Measurements from ENCODE around the gene KRTAP1-3.

Gene KRTAP1-3

DNA sequence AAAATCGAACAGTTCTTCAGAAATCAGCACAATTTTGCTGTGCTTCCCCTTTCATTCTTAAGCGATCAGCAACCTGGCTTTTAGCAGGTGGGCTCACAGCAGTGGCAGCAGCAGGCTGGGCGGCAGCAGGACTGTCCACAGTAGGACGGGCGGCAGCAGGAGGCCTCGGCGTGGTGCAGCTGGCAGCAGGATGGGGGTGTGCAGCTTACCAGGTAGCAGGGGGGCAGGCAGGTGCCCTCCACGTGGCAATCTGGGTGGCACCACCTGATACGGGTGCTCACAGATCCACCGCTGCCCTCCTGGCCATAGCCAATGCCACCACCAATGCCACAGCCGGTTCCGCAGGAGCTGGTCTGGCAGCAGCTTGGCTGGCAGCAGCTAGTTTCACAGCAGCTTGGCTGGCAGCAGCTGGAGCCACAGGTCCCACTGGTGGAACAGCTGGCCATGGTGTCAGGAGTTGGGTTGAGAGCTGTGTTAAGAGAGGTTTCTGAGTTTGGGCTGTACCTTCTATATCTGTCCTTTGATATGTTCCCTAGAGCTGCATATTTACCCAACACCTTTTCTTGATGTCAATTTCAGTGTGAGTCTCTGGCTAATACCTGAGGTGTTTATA is 4.9 kb downstream of the KRTAP1-3 start, which contains the start of gene KRTAP1-4:
TSS of gene KRTAP1-4 (minus strand) at position 563 of the 613 bp plus-strand sequence. CDS start at position 446, 117 bp downstream.
- no peaks in the 10 kb centered on the region for H3K9me3 ChIP-seq (ENCODE audit: control insufficient read depth in 2 of 2, low read length in 2 of 2)
- H3K27me3 ChIP-seq (ENCODE audit: control insufficient read depth in 2 of 2, insufficient read depth in 2 of 2, low read length in 2 of 2): no peaks in the 10 kb centered on the region
- no peak within 1 kb of the TSS for H3K27ac ChIP-seq (ENCODE audit: low read depth in 2 of 2, low read length in 2 of 2)
- no peak within 1 kb of the TSS for H3K9ac ChIP-seq (ENCODE audit: low read depth in 1 of 2, low read length in 2 of 2)
- H3K4me3 ChIP-seq (ENCODE audit: low read length in 2 of 2): no peak within 1 kb of the TSS
- no peaks in the 10 kb centered on the region for H3K36me3 ChIP-seq (ENCODE audit: control insufficient read depth in 2 of 2, insufficient read depth in 2 of 2, low read length in 2 of 2)
- no peaks in the 10 kb centered on the region for H3K4me1 ChIP-seq (ENCODE audit: control insufficient read depth in 2 of 2, insufficient read depth in 2 of 2, low read length in 2 of 2)

DNA sequence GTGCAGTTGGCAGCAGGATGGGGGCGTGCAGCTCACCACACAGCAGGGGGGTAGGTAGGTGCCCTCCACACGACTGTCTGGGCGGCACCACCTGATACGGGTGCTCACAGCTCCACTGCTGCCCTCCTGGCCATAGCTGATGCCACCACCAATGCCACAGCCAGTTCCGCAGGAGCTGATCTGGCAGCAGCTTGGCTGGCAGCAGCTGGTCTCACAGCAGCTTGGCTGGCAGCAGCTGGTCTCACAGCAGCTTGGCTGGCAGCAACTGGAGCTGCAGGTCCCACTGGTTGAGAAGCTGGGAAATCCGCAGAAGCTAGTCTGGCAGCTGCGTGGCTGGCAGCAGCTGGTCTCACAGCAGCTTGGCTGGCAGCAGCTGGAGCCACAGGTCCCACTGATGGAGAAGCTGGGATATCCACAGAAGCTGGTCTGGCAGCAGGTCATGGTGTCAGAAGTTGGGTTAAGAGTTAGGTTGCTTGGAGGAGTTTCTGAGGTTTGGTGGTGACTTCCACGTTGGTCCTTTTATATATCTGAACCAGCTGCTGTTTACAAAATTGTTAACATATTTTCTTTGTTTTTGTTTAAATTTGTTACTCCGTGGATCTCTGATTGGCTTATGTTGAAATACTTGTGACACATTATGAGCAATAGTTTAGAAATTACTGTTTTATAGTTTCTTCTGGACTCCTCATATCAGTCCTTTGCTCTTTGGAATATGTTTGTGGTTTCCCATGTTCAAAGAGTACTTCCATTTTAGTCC is 7.8 kb downstream of the KRTAP1-3 start, which contains the start of gene KRTAP1-5:
TSS of gene KRTAP1-5 (minus strand) at position 494 of the 757 bp plus-strand sequence. CDS start at position 441, 53 bp downstream.
- no peak within 1 kb of the TSS for H3K9ac ChIP-seq (ENCODE audit: low read depth in 1 of 2, low read length in 2 of 2)
- no peaks in the 10 kb centered on the region for H3K27me3 ChIP-seq (ENCODE audit: control insufficient read depth in 2 of 2, insufficient read depth in 2 of 2, low read length in 2 of 2)
- no peaks in the 10 kb centered on the region for H3K9me3 ChIP-seq (ENCODE audit: control insufficient read depth in 2 of 2, low read length in 2 of 2)
- H3K4me3 ChIP-seq (ENCODE audit: low read length in 2 of 2): no peak within 1 kb of the TSS
- no peaks in the 10 kb centered on the region for H3K4me1 ChIP-seq (ENCODE audit: control insufficient read depth in 2 of 2, insufficient read depth in 2 of 2, low read length in 2 of 2)
- no peak within 1 kb of the TSS for H3K27ac ChIP-seq (ENCODE audit: low read depth in 2 of 2, low read length in 2 of 2)
- H3K36me3 ChIP-seq (ENCODE audit: control insufficient read depth in 2 of 2, insufficient read depth in 2 of 2, low read length in 2 of 2): no peaks in the 10 kb centered on the region

DNA sequence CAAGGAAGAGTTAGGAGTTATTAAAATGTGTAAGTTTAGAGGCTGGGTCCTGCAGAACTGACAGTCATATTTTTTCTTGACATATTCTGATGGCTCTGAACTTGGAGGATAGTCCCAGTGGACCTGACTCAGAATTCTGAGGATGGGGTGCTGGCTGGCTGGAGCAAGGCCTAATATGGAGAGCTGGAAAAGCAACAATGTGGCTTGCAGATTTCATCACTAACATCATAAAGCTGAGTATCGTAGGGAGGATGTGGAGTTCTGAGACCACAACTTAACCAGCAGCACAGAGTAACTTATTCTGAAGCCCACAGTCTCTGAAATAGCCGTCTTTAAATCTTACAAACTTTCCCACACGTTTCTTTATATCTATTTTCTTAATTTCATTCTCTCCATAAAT is 10.0 kb downstream of the KRTAP1-3 start:
- no peak overlapping the region for H3K9ac ChIP-seq (ENCODE audit: low read depth in 1 of 2, low read length in 2 of 2)
- H3K4me3 ChIP-seq (ENCODE audit: low read length in 2 of 2): no peak overlapping the region
- H3K27ac ChIP-seq (ENCODE audit: low read depth in 2 of 2, low read length in 2 of 2): no peak overlapping the region
- H3K36me3 ChIP-seq (ENCODE audit: control insufficient read depth in 2 of 2, insufficient read depth in 2 of 2, low read length in 2 of 2): no peaks in the 10 kb centered on the region
- H3K27me3 ChIP-seq (ENCODE audit: control insufficient read depth in 2 of 2, insufficient read depth in 2 of 2, low read length in 2 of 2): no peaks in the 10 kb centered on the region
- no peaks in the 10 kb centered on the region for H3K4me1 ChIP-seq (ENCODE audit: control insufficient read depth in 2 of 2, insufficient read depth in 2 of 2, low read length in 2 of 2)
- H3K9me3 ChIP-seq (ENCODE audit: control insufficient read depth in 2 of 2, low read length in 2 of 2): no peaks in the 10 kb centered on the region

DNA sequence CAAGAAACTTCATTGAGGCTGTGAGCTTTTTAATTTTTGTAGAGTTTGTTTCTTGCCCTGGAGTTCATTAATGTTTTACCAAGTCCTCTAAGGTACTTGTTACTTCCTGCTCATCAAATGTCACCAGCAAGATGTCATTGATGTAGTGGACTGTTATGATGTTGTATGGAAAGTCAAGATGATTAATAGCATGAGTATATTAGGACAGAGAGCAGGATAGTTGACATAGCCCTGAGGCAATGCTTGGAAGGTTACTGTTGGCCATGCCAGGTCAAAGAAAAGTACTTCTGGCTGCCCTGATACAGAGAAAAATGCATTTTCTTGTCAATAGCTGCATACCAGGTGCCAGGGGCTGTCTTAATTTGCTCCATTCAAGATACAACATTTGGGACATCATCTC is 14.3 kb downstream of the KRTAP1-3 start:
- no peaks in the 10 kb centered on the region for H3K27me3 ChIP-seq (ENCODE audit: control insufficient read depth in 2 of 2, insufficient read depth in 2 of 2, low read length in 2 of 2)
- H3K9ac ChIP-seq (ENCODE audit: low read depth in 1 of 2, low read length in 2 of 2): no peak overlapping the region
- no peaks in the 10 kb centered on the region for H3K4me1 ChIP-seq (ENCODE audit: control insufficient read depth in 2 of 2, insufficient read depth in 2 of 2, low read length in 2 of 2)
- H3K4me3 ChIP-seq (ENCODE audit: low read length in 2 of 2): no peak overlapping the region
- no peak overlapping the region for H3K27ac ChIP-seq (ENCODE audit: low read depth in 2 of 2, low read length in 2 of 2)
- no peaks in the 10 kb centered on the region for H3K36me3 ChIP-seq (ENCODE audit: control insufficient read depth in 2 of 2, insufficient read depth in 2 of 2, low read length in 2 of 2)
- no peaks in the 10 kb centered on the region for H3K9me3 ChIP-seq (ENCODE audit: control insufficient read depth in 2 of 2, low read length in 2 of 2)

DNA sequence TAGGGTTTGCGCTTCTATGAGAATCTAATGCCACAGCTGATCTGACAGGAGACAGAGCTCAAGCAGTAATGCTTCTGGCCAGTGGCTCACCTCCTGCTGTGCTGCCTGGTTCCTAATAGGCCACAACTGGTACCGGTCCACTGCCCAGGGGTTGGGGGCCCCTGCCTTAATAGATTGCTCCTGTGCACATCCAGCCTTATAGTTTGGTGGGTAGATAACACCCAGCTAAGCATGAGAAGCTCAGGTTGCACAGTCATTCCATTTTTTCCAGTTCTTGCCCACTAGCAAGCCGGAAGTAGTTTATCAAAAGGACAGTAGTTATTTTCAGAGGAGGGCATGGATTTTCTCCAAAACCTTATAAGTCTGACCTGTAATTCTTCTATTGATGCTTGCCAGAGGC is 15.3 kb downstream of the KRTAP1-3 start:
- H3K4me3 ChIP-seq (ENCODE audit: low read length in 2 of 2): no peak overlapping the region
- no peak overlapping the region for H3K9ac ChIP-seq (ENCODE audit: low read depth in 1 of 2, low read length in 2 of 2)
- no peak overlapping the region for H3K27ac ChIP-seq (ENCODE audit: low read depth in 2 of 2, low read length in 2 of 2)
- H3K9me3 ChIP-seq (ENCODE audit: control insufficient read depth in 2 of 2, low read length in 2 of 2): no peaks in the 10 kb centered on the region
- no peaks in the 10 kb centered on the region for H3K4me1 ChIP-seq (ENCODE audit: control insufficient read depth in 2 of 2, insufficient read depth in 2 of 2, low read length in 2 of 2)
- no peaks in the 10 kb centered on the region for H3K27me3 ChIP-seq (ENCODE audit: control insufficient read depth in 2 of 2, insufficient read depth in 2 of 2, low read length in 2 of 2)
- no peaks in the 10 kb centered on the region for H3K36me3 ChIP-seq (ENCODE audit: control insufficient read depth in 2 of 2, insufficient read depth in 2 of 2, low read length in 2 of 2)

DNA sequence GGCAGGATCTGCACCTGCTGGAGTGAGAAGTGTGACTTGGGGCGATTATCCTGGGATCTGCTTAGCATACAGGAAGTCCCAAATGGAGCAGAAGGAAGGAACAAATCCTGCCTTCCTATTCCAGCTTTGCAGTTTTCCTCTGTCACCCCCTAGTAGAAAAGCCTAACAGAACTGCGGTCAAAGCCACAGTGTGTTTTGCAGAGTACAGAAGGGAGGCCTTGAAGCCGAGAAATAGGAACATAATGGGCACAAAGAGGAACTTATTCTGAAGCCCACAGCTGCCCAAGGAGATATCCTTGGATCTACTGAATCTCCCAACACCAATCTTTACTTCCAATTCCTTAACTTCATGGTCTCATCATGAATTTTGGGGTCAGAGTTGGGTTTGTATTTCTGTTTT is 16.1 kb downstream of the KRTAP1-3 start:
- Histone ChIP-seq H3K9me3 (ENCODE audit: control insufficient read depth in 2 of 2, low read length in 2 of 2) (no peaks in the 10 kb centered on the region), H3K36me3 (ENCODE audit: control insufficient read depth in 2 of 2, insufficient read depth in 2 of 2, low read length in 2 of 2) (no peaks in the 10 kb centered on the region), H3K4me1 (ENCODE audit: control insufficient read depth in 2 of 2, insufficient read depth in 2 of 2, low read length in 2 of 2) (no peaks in the 10 kb centered on the region), H3K4me3 (ENCODE audit: low read length in 2 of 2) (no peak overlapping the region), H3K27ac (ENCODE audit: low read depth in 2 of 2, low read length in 2 of 2) (no peak overlapping the region), H3K27me3 (ENCODE audit: control insufficient read depth in 2 of 2, insufficient read depth in 2 of 2, low read length in 2 of 2) (no peaks in the 10 kb centered on the region), H3K9ac (ENCODE audit: low read depth in 1 of 2, low read length in 2 of 2) (no peak overlapping the region)

DNA sequence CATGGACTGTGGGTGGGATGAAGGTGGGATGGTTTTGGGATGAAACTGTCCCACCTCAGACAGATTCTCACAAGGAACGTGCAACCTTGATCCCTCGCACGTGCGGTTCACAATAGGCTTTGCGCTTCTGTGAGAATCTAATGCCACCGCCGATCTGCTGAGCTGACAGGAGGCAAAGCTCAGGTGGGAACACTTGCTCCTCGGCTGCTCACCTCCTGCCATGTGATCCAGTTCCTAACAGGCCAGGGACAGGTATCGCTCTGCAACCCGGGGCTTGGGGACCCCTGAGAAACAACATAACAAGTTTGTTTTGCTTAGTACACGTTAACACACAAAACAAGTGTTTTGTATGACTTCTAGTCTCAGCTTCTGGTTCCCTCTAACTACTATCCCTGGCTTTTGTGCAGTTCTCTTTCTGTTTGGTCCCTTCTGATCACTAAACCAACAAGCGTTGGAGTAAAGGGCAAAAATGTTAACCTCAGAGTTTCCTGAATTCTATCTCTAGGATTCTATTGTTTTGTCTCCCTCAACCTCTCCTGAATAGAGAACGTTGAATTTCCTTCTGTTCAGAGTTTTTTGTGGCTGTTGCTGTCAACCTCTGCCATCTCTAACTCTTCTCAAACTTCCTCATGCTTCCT is 18.0 kb downstream of the KRTAP1-3 start:
- H3K4me3 ChIP-seq (ENCODE audit: low read length in 2 of 2): no peak overlapping the region
- H3K9ac ChIP-seq (ENCODE audit: low read depth in 1 of 2, low read length in 2 of 2): no peak overlapping the region
- no peaks in the 10 kb centered on the region for H3K27me3 ChIP-seq (ENCODE audit: control insufficient read depth in 2 of 2, insufficient read depth in 2 of 2, low read length in 2 of 2)
- H3K36me3 ChIP-seq (ENCODE audit: control insufficient read depth in 2 of 2, insufficient read depth in 2 of 2, low read length in 2 of 2): no peaks in the 10 kb centered on the region
- H3K4me1 ChIP-seq (ENCODE audit: control insufficient read depth in 2 of 2, insufficient read depth in 2 of 2, low read length in 2 of 2): no peaks in the 10 kb centered on the region
- H3K27ac ChIP-seq (ENCODE audit: low read depth in 2 of 2, low read length in 2 of 2): no peak overlapping the region
- H3K9me3 ChIP-seq (ENCODE audit: control insufficient read depth in 2 of 2, low read length in 2 of 2): no peaks in the 10 kb centered on the region

DNA sequence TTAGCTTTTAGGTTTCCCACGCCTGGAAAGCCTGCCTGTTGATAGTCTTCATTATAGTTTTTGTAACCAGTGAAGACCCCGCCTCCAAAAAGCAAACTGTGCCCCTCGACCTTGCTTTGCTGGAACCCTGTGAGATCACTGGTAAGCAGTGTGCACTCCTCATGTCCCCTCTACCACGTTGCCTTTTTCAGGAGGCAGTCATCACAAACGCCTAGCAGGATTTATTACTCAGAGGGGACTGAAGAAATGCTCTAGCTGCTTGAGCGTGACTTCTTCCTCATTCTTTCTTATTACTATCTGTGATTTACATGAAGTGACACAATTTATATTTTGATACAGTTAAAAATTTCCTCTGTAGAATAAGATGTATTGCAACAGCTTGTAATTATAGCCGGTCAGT is 19.2 kb downstream of the KRTAP1-3 start:
- no peak overlapping the region for H3K4me3 ChIP-seq (ENCODE audit: low read length in 2 of 2)
- no peak overlapping the region for H3K9ac ChIP-seq (ENCODE audit: low read depth in 1 of 2, low read length in 2 of 2)
- no peak overlapping the region for H3K27ac ChIP-seq (ENCODE audit: low read depth in 2 of 2, low read length in 2 of 2)
- H3K27me3 ChIP-seq (ENCODE audit: control insufficient read depth in 2 of 2, insufficient read depth in 2 of 2, low read length in 2 of 2): no peaks in the 10 kb centered on the region
- H3K9me3 ChIP-seq (ENCODE audit: control insufficient read depth in 2 of 2, low read length in 2 of 2): no peaks in the 10 kb centered on the region
- no peaks in the 10 kb centered on the region for H3K4me1 ChIP-seq (ENCODE audit: control insufficient read depth in 2 of 2, insufficient read depth in 2 of 2, low read length in 2 of 2)
- no peaks in the 10 kb centered on the region for H3K36me3 ChIP-seq (ENCODE audit: control insufficient read depth in 2 of 2, insufficient read depth in 2 of 2, low read length in 2 of 2)

DNA sequence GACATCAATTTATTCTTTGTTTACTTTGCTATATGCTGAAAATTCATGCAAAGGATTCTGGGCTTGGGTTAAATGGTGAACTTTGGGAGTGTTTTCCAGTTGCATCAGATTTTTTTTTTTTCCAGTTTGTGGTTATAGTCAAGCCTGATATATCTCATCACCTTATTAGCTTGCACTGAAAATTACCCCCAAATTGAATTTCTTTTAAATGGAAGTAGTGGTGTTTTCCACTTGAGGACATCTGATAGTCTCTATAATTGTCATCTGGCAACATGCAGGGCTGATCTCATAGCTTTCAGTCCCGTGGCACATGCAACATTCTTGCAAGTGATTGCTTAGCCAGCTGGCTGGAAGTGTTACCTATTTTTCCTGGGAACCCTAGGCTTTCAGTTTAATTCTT is 21.1 kb downstream of the KRTAP1-3 start:
- H3K27ac ChIP-seq (ENCODE audit: low read depth in 2 of 2, low read length in 2 of 2): no peak overlapping the region
- H3K27me3 ChIP-seq (ENCODE audit: control insufficient read depth in 2 of 2, insufficient read depth in 2 of 2, low read length in 2 of 2): no peaks in the 10 kb centered on the region
- H3K4me1 ChIP-seq (ENCODE audit: control insufficient read depth in 2 of 2, insufficient read depth in 2 of 2, low read length in 2 of 2): no peaks in the 10 kb centered on the region
- no peak overlapping the region for H3K9ac ChIP-seq (ENCODE audit: low read depth in 1 of 2, low read length in 2 of 2)
- H3K36me3 ChIP-seq (ENCODE audit: control insufficient read depth in 2 of 2, insufficient read depth in 2 of 2, low read length in 2 of 2): no peaks in the 10 kb centered on the region
- H3K4me3 ChIP-seq (ENCODE audit: low read length in 2 of 2): no peak overlapping the region
- no peaks in the 10 kb centered on the region for H3K9me3 ChIP-seq (ENCODE audit: control insufficient read depth in 2 of 2, low read length in 2 of 2)

DNA sequence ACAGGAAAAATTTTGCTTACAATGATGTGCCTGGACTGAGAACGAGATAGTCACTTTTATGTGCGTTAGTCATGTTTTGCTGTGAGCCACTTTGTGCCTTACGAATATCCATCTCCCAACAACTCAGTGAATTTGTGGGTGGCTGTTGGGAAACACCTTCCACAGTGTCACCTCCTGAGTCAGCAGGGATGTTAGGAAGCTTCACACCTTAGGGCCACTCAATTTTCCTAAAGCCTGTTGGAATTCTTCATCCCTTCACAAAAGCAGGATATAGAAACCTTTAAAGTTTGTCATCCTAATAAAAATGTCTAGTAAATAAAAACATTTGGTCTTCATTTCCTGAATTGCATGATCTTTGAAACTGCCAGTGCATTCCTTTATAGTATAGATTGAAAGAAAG is 21.5 kb downstream of the KRTAP1-3 start:
- Histone ChIP-seq H3K27ac (ENCODE audit: low read depth in 2 of 2, low read length in 2 of 2) (no peak overlapping the region), H3K9me3 (ENCODE audit: control insufficient read depth in 2 of 2, low read length in 2 of 2) (no peaks in the 10 kb centered on the region), H3K36me3 (ENCODE audit: control insufficient read depth in 2 of 2, insufficient read depth in 2 of 2, low read length in 2 of 2) (no peaks in the 10 kb centered on the region), H3K27me3 (ENCODE audit: control insufficient read depth in 2 of 2, insufficient read depth in 2 of 2, low read length in 2 of 2) (no peaks in the 10 kb centered on the region), H3K9ac (ENCODE audit: low read depth in 1 of 2, low read length in 2 of 2) (no peak overlapping the region), H3K4me1 (ENCODE audit: control insufficient read depth in 2 of 2, insufficient read depth in 2 of 2, low read length in 2 of 2) (no peaks in the 10 kb centered on the region), H3K4me3 (ENCODE audit: low read length in 2 of 2) (no peak overlapping the region)

Data from mucosa of rectum (tissue), 2 donors.